Stimulated activated CD8-positive, alpha-beta memory T cell treated with anti-CD3 and anti-CD28 coated beads, Interleukin-12 subunit alpha, Interleukin-12 subunit beta, amount 100 ng/mL, for 24 hours (primary cell): Measurements from ENCODE around the gene GPR78.

Experiments
- DNase-seq: peaks from one replicate; pipeline ENCODE4 v3.0.0-alpha.2; 2020; ENCODE audit errors: extremely low read depth

Gene GPR78

DNA sequence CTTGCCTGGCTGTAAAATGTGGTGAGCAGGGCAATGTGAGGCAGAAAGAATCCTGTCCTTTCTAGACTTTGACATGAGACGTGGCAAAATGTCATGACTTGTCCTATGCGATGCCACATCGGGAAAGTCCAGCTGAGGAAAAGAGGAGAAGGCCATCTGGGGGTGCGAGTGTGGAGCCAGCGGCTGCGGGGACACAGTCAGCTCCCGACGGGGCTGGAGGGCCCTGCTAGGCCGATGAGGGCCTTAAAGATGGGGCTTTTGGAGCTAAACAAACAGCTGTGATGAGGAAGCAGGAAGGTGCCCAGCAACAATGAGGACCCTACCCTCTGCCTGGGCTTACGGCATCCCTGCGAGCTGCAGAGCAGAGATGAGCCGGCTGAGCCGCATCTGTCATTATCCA lies 20.1 kb downstream of the GPR78 start:
- DNase-seq = no peak

DNA sequence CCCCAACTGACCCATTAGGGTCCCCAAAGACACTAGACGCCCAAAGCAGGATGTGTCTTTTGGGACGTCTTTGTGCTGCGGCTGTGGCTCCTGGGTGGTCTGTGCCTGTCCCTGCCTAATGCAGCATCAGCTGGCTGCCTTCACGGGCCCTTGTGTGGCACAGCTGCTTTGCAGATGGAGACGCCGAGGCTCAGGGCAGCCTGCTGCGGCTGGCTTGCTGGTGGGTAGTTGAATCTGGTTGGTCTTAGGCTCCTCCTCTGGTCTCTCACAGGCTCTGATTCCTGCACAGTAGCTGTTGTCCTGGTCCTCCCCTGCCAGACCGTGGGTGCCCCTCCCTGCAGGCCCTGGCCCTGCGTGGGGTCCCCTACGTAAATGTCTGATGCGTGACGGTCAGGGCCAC lies 20.5 kb downstream of the GPR78 start:
- DNase-seq = no peak

DNA sequence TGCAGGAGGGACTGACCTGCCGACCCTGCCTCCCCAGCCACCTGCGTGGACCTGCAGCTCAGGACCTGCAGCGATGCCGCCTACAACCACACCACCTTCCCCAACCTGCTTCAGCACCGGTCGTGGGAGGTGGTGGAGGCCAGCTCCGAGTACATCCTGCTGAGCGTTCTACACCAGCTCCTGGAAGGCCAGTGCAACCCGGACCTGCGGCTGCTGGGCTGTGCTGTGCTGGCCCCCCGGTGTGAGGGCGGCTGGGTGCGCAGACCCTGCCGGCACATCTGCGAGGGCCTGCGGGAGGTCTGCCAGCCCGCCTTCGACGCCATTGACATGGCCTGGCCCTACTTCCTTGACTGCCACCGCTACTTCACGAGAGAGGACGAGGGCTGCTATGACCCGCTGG lies 20.9 kb downstream of the GPR78 start:
- no peak for DNase-seq

DNA sequence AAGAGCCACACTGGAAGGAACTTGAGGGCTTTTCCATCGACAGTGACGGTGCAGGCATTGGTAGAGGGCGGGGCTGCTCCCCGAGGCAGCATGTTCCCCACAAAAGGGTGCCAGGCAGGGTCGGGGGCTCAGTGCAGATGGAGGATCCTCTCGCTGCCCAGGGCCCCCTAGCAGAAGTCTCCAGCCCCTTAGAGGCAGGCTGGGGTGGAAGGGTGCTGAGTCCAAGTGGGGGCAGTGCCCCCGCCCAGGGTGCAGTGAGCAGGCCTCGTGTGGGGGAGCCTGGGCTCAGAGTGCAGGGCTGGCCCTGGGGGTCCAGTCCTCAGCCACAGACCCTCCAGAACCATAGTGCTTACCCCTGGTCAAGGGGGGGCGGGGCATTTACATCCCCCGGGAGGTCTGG lies 21.4 kb downstream of the GPR78 start:
- no peak for DNase-seq

DNA sequence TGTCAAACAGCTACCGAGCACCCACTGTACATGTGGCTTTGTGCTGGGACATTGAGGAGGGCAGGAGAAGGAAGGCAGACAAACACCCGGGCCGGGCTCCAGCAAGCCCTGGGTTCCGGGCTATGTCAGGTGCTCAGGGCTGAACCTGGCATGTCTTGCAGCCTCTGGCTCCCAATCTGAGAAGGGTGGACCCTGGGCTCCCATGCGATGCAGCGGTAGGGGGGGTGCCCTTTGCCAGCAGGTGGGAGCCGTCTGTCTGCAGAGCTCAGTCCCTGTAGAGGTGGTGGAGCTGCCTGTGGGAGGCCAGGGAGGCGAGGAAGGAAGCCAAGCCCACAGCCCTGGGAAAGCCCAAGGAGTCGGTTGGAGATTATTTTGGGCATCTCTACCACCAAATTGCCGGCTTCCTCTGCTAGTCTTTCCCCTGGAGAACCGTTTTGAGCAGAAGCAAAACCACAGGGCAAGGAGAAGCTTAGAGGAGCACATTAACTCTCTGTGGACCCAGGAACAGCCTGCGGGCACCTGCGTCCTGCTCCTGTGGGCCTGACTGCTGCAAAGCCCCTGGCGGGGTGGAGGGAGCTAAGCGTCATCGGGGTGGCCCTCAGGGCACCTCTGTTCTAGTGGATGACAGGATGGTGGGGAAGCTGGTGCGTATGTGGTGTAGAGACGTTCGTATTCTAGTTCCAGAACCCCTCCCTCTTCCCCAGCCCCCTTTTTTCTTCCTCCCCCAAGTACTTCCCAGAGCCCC lies 22.7 kb downstream of the GPR78 start:
- no peak for DNase-seq

DNA sequence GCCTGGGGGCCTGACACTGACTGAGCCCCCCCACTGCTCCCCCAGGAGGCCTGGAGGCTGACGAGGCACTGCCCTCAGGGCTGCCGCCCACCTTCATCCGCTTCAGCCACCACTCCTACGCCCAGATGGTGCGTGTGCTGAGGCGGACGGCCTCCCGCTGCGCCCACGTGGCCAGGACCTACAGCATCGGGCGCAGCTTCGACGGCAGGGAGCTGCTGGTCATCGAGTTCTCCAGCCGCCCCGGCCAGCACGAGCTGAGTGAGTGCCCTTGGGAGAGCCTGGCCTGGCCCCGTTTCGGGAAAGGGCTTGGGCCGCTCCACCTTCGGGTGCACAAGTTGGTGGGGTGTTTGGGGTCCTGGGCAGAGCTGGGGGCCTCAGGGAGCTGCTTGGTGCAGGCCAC lies 23.7 kb downstream of the GPR78 start:
- DNase-seq = no peak

DNA sequence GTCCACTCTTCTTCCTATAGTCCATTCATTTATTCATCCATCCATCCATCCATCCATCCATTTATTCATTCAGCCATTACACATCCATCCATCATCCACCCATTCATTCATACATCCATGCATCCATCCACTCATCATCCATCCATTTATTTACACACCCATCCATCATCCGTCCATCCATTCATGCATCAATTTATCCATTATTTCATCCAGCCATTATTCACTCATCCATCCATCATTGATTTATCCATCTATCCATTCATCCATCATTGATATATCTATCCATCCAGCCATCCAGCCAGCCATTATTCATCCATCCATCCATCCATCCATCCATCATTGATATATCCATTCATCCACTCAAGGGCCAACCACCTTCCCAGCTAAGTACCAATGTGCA lies 25.1 kb downstream of the GPR78 start:
- no peak for DNase-seq

DNA sequence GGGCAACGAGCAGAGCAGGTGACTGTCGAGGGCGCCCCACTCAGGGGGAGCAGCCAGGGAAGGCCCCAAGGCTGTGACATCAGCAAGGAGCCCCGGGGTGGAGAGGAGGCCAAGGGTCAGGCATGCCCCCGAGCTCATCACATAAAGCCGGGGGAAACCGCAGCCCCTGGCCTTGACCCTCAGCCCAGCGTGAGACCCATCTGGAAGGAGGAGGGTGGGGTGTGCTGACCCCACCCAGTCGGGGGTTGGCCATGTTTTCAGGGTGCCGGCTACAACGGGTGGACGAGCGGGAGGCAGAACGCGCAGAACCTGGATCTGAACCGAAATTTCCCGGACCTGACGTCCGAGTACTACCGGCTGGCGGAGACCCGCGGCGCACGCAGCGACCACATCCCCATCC lies 26.3 kb downstream of the GPR78 start:
- DNase-seq = no peak

DNA sequence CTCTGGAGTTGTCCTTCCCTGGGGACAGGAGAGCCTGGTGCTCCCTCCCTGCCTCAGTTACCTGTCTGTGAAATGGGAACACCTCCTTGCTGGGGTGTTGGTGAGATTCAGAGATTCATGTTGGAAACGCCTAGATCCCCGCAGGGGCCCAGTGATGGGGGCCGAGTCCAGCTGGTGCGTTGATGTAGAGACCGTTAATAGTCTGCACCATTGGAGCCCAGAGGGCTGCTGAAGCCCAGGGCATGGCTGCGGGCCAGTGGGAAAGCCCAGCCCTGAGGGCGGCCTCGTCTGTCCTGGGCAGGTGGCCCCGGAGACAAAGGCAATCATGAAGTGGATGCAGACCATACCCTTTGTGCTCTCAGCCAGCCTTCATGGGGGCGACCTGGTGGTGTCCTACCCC lies 26.8 kb downstream of the GPR78 start:
- no peak for DNase-seq

DNA sequence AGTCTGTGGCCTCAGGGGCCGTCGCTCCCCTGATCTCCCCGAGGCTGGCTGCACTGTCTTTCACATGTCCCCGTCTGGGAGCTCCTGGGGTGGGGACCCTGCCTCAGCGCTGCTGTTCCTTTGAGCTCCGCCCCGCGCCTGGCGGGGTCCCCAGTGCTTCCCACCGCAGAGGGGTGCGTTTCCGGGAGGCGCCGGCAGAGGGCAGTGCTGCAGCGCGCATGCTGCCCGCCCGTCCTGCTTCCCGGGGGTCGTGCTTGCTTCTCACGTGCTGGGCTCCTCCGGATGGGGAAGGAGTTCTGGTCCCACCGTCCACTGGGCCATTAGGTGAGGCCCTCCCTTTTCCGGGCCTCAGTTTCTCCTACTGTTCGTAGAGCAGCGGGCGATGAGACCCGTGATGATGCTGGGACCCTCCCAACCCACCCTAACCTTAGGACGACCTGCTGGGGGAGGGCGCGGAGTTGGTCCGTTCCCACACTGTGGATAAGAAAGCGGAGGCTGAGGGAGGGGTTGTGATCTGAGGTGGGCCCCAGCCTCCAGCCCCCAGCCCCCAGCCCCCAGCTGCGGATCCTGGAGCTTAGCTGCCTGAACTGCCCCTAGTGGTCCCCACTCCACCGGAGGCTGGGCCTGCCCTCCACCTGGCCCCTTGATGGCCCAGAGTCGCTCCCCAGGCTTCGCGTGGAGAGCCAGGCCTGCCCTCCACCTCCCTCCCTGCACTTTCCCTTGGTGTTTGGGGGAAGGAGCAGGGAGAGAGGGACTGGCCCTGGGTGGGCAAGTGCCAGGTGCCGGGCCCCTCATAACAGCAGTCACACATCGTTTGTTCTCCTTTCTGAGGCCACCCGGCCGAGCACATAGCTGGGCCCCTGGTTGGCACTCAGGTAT lies 27.6 kb downstream of the GPR78 start:
- DNase-seq = no peak

DNA sequence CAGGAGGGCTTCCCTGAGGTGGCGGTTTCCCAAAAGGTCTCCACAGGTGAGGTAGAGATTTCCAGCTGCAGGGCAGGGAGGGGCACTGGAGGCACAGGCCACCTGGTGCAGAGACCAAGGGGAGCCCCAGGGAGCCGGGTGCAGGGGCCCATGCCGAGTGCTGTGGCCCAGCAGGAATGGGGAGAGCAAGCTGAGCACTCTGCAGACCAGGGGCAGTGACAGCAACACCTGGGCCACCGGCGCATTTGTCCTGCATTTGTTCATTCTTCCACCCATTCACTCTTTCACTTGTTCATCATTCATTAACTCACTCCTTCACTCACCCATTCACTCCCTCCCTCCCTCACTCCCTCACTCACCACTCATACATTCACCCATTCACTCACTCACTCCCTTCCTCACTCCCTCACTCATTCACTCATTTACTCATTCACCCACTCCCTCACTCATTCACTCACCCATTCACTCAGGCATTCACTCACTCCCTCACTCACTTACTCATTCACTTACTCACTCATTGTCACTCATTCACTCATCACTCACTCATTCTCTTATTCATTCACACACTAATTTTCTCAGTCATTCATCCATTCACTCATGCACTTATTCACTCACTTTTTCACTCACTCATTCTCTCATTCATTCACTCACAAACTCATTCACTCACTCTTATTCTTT lies 28.7 kb downstream of the GPR78 start:
- no peak for DNase-seq

DNA sequence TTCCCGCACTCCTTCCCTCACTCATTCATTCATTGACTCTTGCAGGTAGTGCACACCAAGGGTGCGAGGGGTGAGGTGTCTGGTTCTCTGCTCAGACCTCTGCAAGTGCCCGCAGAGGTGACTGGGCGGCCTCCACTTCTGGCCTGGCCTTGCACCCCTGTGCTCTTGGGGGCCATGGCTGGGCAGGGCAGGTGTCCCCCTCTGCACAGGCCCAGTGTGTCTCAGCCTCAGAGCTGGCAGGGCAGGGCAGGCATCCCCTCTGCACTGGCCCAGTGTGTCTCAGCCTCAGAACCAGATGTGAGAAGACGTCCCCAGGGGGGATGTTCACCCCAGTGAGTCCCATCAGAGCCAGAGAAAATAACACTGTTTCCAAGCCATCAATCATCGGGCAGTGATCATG lies 29.2 kb downstream of the GPR78 start:
- no peak for DNase-seq

DNA sequence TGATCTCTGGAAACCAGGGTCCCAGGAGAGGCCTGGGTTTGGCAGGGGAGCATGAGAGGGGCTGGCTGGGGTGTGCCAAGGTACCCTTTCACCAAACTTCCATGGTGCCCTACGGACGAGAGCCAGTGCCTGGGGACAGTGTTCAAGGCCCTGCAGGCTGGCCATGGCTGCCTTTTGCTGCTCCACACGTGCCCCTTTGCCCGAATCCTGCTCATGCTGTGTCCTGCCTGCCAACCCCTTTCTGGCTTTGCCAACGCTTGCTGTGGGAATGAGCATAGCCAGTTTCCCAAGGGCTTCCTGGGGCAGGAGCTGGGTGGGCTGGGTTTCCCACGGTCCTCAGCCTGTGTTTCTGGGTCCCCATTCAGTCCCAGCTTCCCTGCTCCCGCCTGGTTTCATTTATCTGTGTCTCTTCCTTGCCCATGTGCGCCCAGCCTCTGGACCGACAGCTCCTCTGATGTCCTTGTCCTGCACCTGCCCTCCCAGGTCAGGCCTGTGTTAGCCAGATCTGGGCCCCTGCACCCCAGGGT lies 29.7 kb downstream of the GPR78 start:
- no peak for DNase-seq

DNA sequence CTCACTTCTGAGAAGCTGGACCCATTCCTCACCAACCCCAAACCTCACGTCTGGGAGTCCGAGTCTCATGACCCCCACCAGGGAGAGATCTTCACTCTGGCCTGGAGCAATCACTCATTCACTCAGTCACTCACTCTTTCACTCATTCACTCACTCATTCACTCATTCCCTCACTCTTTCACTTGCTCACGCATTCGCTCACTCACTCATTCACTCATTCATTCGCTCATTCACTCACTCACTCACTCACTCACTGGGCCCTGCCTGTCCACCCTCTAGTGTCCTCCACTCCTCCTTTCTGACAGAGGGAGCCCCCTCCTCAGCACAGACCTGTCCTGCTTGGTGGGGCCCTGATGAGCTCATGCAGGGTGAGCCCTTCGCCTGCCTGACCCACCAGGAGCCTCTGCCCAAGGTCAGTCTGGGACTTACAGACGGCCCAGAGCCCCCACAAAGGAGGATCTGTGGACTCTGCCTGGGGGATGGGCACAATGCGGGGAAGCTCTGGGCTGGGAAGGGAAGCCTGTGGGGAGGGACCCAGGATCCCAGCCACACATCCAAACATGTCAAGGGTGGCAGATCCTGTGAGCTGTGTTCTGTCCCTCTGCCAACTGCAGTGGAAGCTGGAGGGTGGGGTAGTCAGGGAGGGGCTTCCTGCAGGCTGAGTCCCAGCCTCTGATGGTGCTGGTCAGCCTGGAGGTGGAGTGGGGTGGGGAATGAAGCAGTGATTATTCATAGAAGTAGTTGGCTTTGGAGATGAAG lies 30.8 kb downstream of the GPR78 start:
- DNase-seq = no peak

DNA sequence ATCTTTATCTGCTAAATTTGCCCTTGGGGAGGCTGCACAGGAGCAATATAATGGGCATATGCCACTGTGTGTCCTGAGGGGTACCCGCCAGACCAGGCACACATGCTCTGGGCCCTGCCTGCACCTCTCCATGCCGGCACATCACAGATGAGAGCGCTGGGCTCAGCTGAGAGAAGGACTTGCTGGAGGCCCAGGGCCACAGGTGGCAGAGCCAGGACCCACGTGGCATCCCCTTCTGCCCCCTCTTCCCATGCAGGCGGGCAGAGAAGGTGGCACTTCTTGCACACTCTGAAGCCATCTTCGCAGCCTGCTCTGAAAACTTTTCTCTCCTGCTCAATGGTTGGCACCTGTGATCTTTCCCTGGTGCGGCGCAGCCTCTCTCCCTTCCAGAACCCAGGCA lies 32.5 kb downstream of the GPR78 start:
- no peak for DNase-seq

DNA sequence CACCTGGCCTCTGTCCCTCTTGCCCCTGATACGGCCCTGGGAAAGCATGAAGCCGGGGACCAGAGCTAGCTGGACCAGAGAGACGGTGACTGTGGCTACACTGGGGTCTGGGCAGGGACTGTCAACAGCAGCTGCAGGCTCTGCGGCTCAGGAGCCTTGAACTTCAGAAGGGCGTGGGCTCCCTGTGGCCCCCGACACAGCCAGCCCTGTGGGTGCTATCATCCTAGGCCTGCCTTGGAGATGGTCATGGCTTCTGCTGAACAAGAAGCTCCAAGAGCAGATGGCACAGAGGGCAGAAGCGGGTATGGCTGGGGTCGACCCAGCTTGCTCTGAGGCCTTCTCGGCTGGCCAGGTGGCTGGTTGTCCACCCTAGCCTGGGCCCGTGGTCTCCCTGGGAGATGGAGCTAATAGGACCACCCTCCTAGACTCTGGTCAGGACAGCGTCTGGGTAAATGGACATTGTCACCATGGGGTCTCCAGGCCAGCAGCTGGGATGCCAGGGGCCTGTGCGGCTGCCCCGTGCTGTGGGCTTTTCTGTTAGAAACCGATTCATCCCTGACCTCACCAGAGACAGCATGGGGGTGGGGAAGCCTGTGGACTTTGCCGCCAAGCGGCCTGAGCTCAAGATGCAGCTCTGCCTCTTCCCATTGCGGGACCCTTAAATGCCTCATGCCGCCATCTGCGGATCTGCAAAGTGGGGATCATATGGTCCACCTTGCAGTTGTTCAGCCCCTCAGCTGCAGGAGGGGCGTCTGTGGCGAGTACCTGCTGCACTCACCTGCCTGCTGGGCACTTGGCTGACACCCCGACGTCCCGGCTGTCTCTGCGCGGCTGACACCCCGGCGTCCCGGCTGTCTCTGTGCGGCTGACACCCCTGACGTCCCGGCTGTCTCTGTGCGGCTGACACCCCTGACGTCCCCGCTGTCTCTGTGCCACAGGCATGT lies 33.5 kb downstream of the GPR78 start:
- no peak for DNase-seq

DNA sequence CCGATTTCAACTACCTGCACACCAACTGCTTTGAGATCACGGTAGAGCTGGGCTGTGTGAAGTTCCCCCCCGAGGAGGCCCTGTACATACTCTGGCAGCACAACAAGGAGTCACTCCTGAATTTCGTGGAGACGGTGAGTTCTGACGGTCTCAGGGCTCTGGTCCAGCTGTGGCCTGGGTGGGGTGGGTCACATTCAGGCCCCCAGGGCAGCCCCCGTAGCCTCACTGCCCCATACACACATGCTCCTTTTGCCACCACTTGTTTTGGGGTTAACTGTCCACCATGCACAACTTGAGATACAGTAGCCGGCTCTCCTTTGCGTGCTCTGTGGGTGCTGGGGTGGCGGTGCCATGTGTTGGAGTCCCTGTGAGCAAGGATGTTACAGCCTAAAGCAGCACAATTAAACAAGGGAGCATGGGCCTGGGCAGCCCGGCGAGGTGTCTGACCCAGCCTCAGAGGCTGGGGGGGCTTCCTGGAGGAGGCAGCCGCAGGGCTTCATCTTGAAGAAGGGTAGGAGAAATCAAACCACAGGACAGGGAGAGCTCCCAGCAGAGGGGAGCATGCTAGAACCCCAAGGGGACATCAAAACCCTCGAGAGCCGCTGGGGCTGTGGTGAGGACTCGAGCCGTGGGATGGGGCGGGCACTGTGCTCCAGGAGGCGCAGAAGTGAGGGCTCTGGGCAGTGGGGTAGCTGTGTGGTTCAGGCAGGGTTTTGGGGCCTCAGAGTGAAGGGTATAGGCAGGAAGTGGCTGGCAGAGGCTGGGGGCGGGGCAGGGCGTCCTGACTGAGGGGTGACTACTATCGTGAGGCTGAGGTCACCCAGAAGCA lies 34.4 kb downstream of the GPR78 start:
- DNase-seq = no peak

DNA sequence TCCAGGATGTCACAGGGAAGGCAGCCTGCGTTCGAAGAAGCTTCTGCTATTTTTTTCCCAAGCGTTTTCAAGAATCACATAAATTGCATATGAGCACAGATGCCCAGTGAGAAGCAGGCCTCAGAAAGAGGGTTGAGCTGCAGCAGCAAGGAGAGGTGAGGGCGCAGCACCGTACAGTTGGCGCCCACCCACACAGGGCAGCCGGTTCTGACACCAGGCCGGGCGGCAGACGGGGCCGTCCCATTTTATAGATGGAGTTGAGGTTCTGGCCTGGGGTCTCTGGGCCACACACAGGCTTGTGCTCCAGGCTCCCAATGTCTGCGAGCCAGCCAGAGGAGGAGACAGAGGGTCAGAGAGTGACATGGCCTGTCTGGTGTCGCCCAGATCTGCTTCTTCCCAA lies 35.2 kb downstream of the GPR78 start:
- no peak for DNase-seq

DNA sequence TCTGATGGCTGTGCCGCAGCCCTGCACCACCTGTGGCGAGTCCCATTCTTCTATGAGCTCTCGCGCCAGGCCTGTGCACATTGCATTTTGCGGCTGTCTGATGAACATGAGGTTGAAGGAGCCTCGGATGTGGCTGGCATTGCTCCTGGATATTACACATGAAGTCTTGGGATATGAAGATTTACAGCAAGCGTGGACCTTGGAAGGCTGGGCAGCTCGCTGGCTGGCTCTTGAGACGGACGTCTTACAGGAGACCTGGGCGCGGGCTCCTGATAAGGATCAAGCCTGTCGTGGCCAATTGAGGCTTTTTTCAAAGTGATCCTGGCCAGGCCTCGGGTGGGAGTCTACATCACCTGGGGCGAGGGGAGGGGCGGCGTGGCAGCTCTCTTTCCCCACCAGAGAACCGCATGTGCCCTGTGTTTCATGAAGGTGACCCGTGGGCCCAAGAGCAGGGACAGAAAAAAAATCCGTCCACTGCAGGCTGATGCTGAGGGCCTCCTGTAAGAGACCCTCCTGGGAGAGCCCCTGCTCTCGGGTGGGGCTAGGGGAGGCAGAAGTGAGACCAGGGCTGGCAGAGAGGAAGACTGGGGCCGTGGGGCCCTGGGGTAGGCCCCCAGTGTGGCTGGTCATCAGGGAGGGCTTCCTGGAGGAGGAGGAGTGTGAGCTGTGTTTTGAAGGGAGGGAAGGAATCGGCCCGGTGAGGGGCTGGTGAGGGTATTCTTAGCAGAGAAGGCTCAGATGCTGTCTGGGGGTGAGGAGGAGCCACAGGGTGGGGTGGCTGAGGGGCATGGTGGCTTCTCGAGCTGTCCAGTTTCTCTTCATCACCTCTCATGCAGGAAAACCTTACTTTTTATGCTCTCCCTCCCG lies 36.0 kb downstream of the GPR78 start:
- no peak for DNase-seq
